ENCODE results near the gene FLNB. TPM values are rescaled to one million over a fixed set of nuclear protein-coding genes. Genes with fewer than 3 reads are reported as not detected.

Gene FLNB
- total and polyA plus RNA-seq, 3 experiments from 2014 or later: 11.5 to 12.8 (median 12.2) TPM

- CTCF ChIA-PET: interaction anchor here (0.9 to 2.7 kb wide), 5 partner anchors 10 to 121 kb away, joined by 3 to 31 read pairs (median 3); no protein-coding TSS in a partner anchor
- H3K4me1 Mint-ChIP-seq: peaks cover 7 to 18% (median 10%) of the 10 kb centered on the region in 3 donors
- Histone ChIP-seq H3K36me3 (ENCODE audit: insufficient read depth, low read length) (no peaks in the 10 kb centered on the region), H3K27me3 (ENCODE audit: insufficient read depth, low read length, poor library complexity, severe bottlenecking) (no peaks in the 10 kb centered on the region), H3K4me3 (ENCODE audit: low read length) (no peak overlapping the region), H3K9me3 (ENCODE audit: low read length) (no peaks in the 10 kb centered on the region), H3K27ac (ENCODE audit: low read depth, low read length) (no peak overlapping the region), H3K4me1 (ENCODE audit: insufficient read depth, low read length) (peaks cover 10% of the 10 kb centered on the region)
- H3K27ac Mint-ChIP-seq: no peak overlapping the region
- no peak overlapping the region for H3K4me3 Mint-ChIP-seq
- POLR2A ChIA-PET: no interaction called here
- H3K9me3 Mint-ChIP-seq: no peaks in the 10 kb centered on the region
- no peaks in the 10 kb centered on the region for H3K36me3 Mint-ChIP-seq
- peaks cover 0 to 5% of the 10 kb centered on the region in 2 donors for H3K27me3 Mint-ChIP-seq
- DNase-seq: no peak
Measured at GRCh38 chr3:58179235-58180098, 171.2 kb downstream of the FLNB start.

- no peaks in the 10 kb centered on the region for H3K27me3 ChIP-seq (ENCODE audit: insufficient read depth, low read length, poor library complexity, severe bottlenecking)
- Mint-ChIP-seq H3K4me3 (no peak overlapping the region), H3K9me3 (no peaks in the 10 kb centered on the region), H3K4me1 (peaks cover 7 to 18% (median 10%) of the 10 kb centered on the region in 3 donors), H3K27me3 (peaks cover 0 to 5% of the 10 kb centered on the region in 2 donors), H3K36me3 (no peaks in the 10 kb centered on the region), H3K27ac (peak overlapping the region in 1 of 8 donors; percentile 68)
- peaks cover 10% of the 10 kb centered on the region for H3K4me1 ChIP-seq (ENCODE audit: insufficient read depth, low read length)
- H3K4me3 ChIP-seq (ENCODE audit: low read length): no peak overlapping the region
- CTCF ChIA-PET: interaction anchor here (0.9 to 1.6 kb wide), 2 partner anchors 10 to 38 kb away, joined by 3 read pairs; no protein-coding TSS in a partner anchor
- H3K36me3 ChIP-seq (ENCODE audit: insufficient read depth, low read length): no peaks in the 10 kb centered on the region
- H3K27ac ChIP-seq (ENCODE audit: low read depth, low read length): no peak overlapping the region
- DNase-seq: no peak
- POLR2A ChIA-PET: no interaction called here
- no peaks in the 10 kb centered on the region for H3K9me3 ChIP-seq (ENCODE audit: low read length)
Measured at GRCh38 chr3:58180099-58180880, 172.1 kb downstream of the FLNB start.

DNA sequence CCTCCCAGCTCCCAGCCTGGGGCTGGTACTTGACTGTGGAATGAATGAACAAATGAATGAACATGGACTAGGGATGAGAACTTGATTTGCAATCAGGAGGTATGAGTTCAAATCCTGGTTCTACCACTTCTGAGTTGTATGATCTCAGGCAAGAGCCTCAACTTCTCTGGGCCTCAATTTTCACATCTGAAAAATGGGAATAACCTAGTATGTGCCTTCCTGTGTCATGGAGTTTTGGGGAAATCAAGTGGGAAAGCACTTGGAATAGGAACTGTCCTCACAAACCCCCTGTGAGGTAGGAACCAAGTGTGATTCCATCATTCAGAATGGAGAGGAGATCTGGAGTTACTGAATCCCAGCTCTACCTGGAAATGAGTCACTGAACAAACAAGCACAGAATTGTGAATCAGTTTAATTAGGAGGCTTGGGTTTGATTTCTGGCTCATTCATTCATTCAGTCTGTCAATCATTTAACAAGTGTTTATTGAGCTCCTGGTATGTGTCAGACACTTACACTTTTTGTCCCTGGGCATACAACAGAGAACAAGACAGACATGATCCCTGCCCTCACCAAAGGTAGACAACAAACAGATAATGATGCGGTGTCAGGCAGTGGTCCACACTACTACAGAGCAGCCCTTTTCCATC lies 172.8 kb downstream of the FLNB start:
- no peak overlapping the region for H3K4me3 Mint-ChIP-seq
- ChIA-PET POLR2A (no interaction called here), CTCF (interaction anchor here (1.6 kb wide), 1 partner anchor 37 kb away, joined by 3 read pairs; no protein-coding TSS in a partner anchor)
- no peaks in the 10 kb centered on the region for H3K9me3 Mint-ChIP-seq
- H3K27ac Mint-ChIP-seq: no peak overlapping the region
- Histone ChIP-seq H3K27ac (ENCODE audit: low read depth, low read length) (no peak overlapping the region), H3K36me3 (ENCODE audit: insufficient read depth, low read length) (no peaks in the 10 kb centered on the region), H3K9me3 (ENCODE audit: low read length) (no peaks in the 10 kb centered on the region), H3K4me1 (ENCODE audit: insufficient read depth, low read length) (peaks cover 10% of the 10 kb centered on the region), H3K4me3 (ENCODE audit: low read length) (no peak overlapping the region), H3K27me3 (ENCODE audit: insufficient read depth, low read length, poor library complexity, severe bottlenecking) (no peaks in the 10 kb centered on the region)
- H3K27me3 Mint-ChIP-seq: peaks cover 0 to 5% of the 10 kb centered on the region in 2 donors
- DNase-seq: no peak
- no peaks in the 10 kb centered on the region for H3K36me3 Mint-ChIP-seq
- peaks cover 7 to 18% (median 10%) of the 10 kb centered on the region in 3 donors for H3K4me1 Mint-ChIP-seq

DNA sequence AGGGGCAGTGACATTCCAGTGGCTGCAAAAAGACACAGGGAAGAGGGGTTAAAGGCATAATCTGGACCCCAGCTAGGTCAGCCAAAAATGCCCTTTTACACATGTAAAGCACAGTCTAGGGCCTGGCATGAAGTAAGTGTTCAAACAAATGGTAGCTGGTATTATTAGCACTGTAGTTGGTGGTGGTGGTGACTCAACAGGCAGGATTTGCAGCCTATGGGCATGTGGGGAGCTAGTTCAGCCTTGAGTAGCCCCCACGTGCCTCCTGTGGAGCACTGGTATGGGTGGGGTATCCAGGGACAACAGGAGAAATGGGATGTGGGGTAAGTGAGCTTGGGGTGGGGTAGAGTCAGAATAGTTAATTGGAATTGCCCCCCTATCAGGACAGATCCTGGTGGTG lies 175.0 kb downstream of the FLNB start:
- Histone ChIP-seq H3K36me3 (ENCODE audit: insufficient read depth, low read length) (no peaks in the 10 kb centered on the region), H3K4me3 (ENCODE audit: low read length) (no peak overlapping the region), H3K27ac (ENCODE audit: low read depth, low read length) (no peak overlapping the region), H3K27me3 (ENCODE audit: insufficient read depth, low read length, poor library complexity, severe bottlenecking) (no peaks in the 10 kb centered on the region), H3K9me3 (ENCODE audit: low read length) (no peaks in the 10 kb centered on the region), H3K4me1 (ENCODE audit: insufficient read depth, low read length) (peaks cover 7% of the 10 kb centered on the region)
- peaks cover 4 to 11% (median 6%) of the 10 kb centered on the region in 3 donors for H3K4me1 Mint-ChIP-seq
- no peak for DNase-seq
- no peak overlapping the region for H3K4me3 Mint-ChIP-seq
- POLR2A ChIA-PET: no interaction called here
- H3K27me3 Mint-ChIP-seq: no peaks in the 10 kb centered on the region
- CTCF ChIA-PET: interaction anchor here (0.8 to 1.3 kb wide), 2 partner anchors 11 to 176 kb away, joined by 3 to 4 read pairs; no protein-coding TSS in a partner anchor
- H3K36me3 Mint-ChIP-seq: no peaks in the 10 kb centered on the region
- no peak overlapping the region for H3K27ac Mint-ChIP-seq
- H3K9me3 Mint-ChIP-seq: no peaks in the 10 kb centered on the region

DNA sequence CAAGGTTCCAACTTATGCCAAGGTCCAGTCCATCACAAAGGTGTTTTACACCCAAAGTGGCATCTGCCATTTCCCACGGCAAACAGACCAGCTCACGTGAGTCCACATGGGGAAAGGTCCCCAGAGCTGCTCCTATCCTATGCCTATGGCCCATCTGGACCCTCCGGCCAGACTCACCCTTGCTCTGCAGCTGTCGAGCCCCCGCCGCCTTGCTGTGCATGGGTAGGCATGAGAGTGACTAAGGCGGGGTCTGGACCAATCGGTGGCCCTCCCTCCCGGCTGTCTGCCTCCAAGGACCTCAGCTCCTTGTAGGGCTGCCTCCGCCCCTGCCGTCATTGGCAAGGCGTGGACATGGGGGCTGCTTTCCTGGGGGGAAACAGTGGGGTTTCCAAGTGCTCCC lies 175.7 kb downstream of the FLNB start:
- no peaks in the 10 kb centered on the region for H3K36me3 ChIP-seq (ENCODE audit: insufficient read depth, low read length)
- Mint-ChIP-seq H3K4me1 (peaks cover 0 to 4% (median 0%) of the 10 kb centered on the region in 3 donors), H3K4me3 (no peak overlapping the region), H3K9me3 (no peaks in the 10 kb centered on the region), H3K27ac (no peak overlapping the region), H3K36me3 (no peaks in the 10 kb centered on the region), H3K27me3 (no peaks in the 10 kb centered on the region)
- ChIA-PET CTCF (interaction anchor here (0.8 to 1.3 kb wide), 3 partner anchors 8 to 176 kb away, joined by 3 to 4 read pairs (median 3); no protein-coding TSS in a partner anchor), POLR2A (no interaction called here)
- H3K4me3 ChIP-seq (ENCODE audit: low read length): no peak overlapping the region
- DNase-seq: no peak
- H3K27ac ChIP-seq (ENCODE audit: low read depth, low read length): no peak overlapping the region
- H3K9me3 ChIP-seq (ENCODE audit: low read length): no peaks in the 10 kb centered on the region
- H3K27me3 ChIP-seq (ENCODE audit: insufficient read depth, low read length, poor library complexity, severe bottlenecking): no peaks in the 10 kb centered on the region
- peaks cover under 1% of the 10 kb centered on the region for H3K4me1 ChIP-seq (ENCODE audit: insufficient read depth, low read length)

- ChIA-PET CTCF (interaction anchor here (0.8 kb wide), 1 partner anchor 9 kb away, joined by 3 read pairs; no protein-coding TSS in a partner anchor), POLR2A (no interaction called here)
- Mint-ChIP-seq H3K27me3 (no peaks in the 10 kb centered on the region), H3K9me3 (no peaks in the 10 kb centered on the region), H3K4me3 (no peak overlapping the region), H3K4me1 (peaks cover 0 to 3% (median 0%) of the 10 kb centered on the region in 3 donors), H3K36me3 (no peaks in the 10 kb centered on the region), H3K27ac (peak overlapping the region in 1 of 8 donors; percentile 8)
- H3K36me3 ChIP-seq (ENCODE audit: insufficient read depth, low read length): no peaks in the 10 kb centered on the region
- H3K27ac ChIP-seq (ENCODE audit: low read depth, low read length): no peak overlapping the region
- H3K27me3 ChIP-seq (ENCODE audit: insufficient read depth, low read length, poor library complexity, severe bottlenecking): no peaks in the 10 kb centered on the region
- H3K9me3 ChIP-seq (ENCODE audit: low read length): no peaks in the 10 kb centered on the region
- H3K4me3 ChIP-seq (ENCODE audit: low read length): no peak overlapping the region
- no peaks in the 10 kb centered on the region for H3K4me1 ChIP-seq (ENCODE audit: insufficient read depth, low read length)
- no peak for DNase-seq
Measured at GRCh38 chr3:58184309-58184981, 176.2 kb downstream of the FLNB start.

GRCh38 chr3:58184982-58185360 lies 176.7 kb downstream of the FLNB start:
- CTCF ChIA-PET: no interaction called here
- Histone ChIP-seq H3K4me3 (ENCODE audit: low read length) (no peak overlapping the region), H3K36me3 (ENCODE audit: insufficient read depth, low read length) (no peaks in the 10 kb centered on the region), H3K4me1 (ENCODE audit: insufficient read depth, low read length) (no peaks in the 10 kb centered on the region), H3K27ac (ENCODE audit: low read depth, low read length) (no peak overlapping the region), H3K27me3 (ENCODE audit: insufficient read depth, low read length, poor library complexity, severe bottlenecking) (no peaks in the 10 kb centered on the region), H3K9me3 (ENCODE audit: low read length) (no peaks in the 10 kb centered on the region)
- peaks cover 0 to 3% (median 0%) of the 10 kb centered on the region in 3 donors for H3K4me1 Mint-ChIP-seq
- H3K9me3 Mint-ChIP-seq: no peaks in the 10 kb centered on the region
- peak overlapping the region in 1 of 8 donors; percentile 8 for H3K27ac Mint-ChIP-seq
- no peaks in the 10 kb centered on the region for H3K36me3 Mint-ChIP-seq
- H3K4me3 Mint-ChIP-seq: no peak overlapping the region
- no peak for DNase-seq
- H3K27me3 Mint-ChIP-seq: no peaks in the 10 kb centered on the region
- POLR2A ChIA-PET: no interaction called here

All from CD8-positive, alpha-beta memory T cell (primary cell).